Stimulated activated memory B cell treated with anti-CD40 and anti-IgM and Interleukin-4, amounts not matched to agents 10 μg/mL and 1 μg/mL and 100 μg/mL, for 72 hours (primary cell): ENCODE results near the gene FOXA2.
"Not testable (repeated sequence)": the region's sequence is repeated elsewhere in the genome, so short reads cannot be mapped to it uniquely, and the experiment has no call there.

Experiments
- ATAC-seq: fragments of 150-1000 bp; cut with Tn5 transposase; 2 replicates; pipeline ENCODE4 v1.10.0; 2021
- H3K27ac Mint-ChIP-seq: one replicate; pipeline ENCODE4 v1.8.0; 2022; ENCODE audit warnings: mild to moderate bottlenecking, mixed read lengths
- H3K27me3 Mint-ChIP-seq: one replicate; pipeline ENCODE4 v1.8.0; 2022; ENCODE audit warnings: mixed read lengths
- H3K36me3 Mint-ChIP-seq: one replicate; pipeline ENCODE4 v1.8.0; 2022; ENCODE audit warnings: mixed read lengths
- H3K4me1 Mint-ChIP-seq: one replicate; pipeline ENCODE4 v1.8.0; 2022; ENCODE audit warnings: mixed read lengths
- H3K4me3 Mint-ChIP-seq: one replicate; pipeline ENCODE4 v1.8.0; 2022; ENCODE audit warnings: mild to moderate bottlenecking, moderate library complexity, mixed read lengths
- H3K9me3 Mint-ChIP-seq: one replicate; pipeline ENCODE4 v1.8.0; 2022; ENCODE audit warnings: mixed read lengths

FOXA2 gene

GRCh38 chr20:22562620-22563019 lies 21.8 kb downstream of the FOXA2 start:
- no peak for ATAC-seq
- H3K4me1 Mint-ChIP-seq: no peaks in the 10 kb centered on the region
- no peak overlapping the region for H3K4me3 Mint-ChIP-seq
- no peaks in the 10 kb centered on the region for H3K36me3 Mint-ChIP-seq
- H3K27ac Mint-ChIP-seq: no peak overlapping the region
- H3K27me3 Mint-ChIP-seq: peaks cover 67% of the 10 kb centered on the region
- H3K9me3 Mint-ChIP-seq: no peaks in the 10 kb centered on the region

DNA sequence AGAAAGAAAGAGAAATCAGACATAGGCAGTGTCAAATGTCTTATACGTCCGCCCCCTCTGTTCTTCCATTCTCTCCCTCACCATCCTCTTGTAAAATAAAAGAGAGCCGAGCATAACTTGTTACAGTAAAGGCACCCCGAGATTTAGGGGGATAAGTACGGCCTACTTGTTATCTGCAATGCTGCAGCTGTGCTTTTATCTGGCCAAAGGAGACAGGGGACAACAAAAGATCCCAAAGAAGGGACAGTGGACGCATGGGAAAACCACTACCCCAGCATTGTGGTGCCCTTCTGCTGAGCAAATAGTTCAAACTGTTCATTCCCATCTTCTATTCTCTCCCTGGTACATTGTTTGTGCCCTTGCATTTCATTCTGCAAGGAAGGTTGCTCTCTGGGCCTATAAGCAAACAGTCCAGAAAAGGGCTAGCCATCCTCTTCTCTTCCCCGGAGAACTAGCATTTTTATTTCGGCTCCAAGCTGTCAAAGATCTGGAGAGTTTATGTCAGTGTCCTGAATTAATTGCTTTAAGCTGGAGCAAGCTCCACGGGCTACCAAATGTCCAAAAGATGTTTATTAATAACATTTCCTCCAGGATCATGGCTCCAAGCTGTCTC lies 22.3 kb downstream of the FOXA2 start:
- H3K4me3 Mint-ChIP-seq: no peak overlapping the region
- no peaks in the 10 kb centered on the region for H3K9me3 Mint-ChIP-seq
- ATAC-seq: no peak
- no peaks in the 10 kb centered on the region for H3K36me3 Mint-ChIP-seq
- H3K27me3 Mint-ChIP-seq: peaks cover 63% of the 10 kb centered on the region
- no peak overlapping the region for H3K27ac Mint-ChIP-seq
- H3K4me1 Mint-ChIP-seq: no peaks in the 10 kb centered on the region

DNA sequence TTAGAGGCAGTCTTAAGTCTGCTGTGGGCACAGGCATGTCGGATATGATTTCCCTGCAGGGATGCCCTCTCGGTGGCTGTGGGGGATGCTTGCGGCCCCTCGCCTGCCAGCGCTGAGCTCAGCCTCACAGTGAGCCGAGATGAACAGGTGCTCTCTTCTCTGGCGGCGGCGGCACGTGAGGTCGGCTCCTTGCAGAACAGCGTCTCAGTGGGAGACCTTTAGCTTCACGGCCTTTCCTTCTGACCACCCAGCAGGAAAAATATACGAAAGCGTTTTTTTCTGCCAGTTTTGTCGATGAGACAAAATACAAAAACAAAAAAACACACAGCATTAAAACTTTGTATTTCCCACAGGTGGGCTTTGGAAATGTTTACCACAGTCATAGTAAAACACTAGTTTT lies 23.6 kb downstream of the FOXA2 start:
- Mint-ChIP-seq H3K27me3 (peaks cover 61% of the 10 kb centered on the region), H3K27ac (no peak overlapping the region), H3K4me3 (no peak overlapping the region), H3K4me1 (no peaks in the 10 kb centered on the region), H3K9me3 (no peaks in the 10 kb centered on the region), H3K36me3 (no peaks in the 10 kb centered on the region)
- ATAC-seq: no peak

- Mint-ChIP-seq H3K27ac (no peak overlapping the region), H3K27me3 (peaks cover 61% of the 10 kb centered on the region), H3K4me3 (no peak overlapping the region), H3K9me3 (no peaks in the 10 kb centered on the region), H3K36me3 (no peaks in the 10 kb centered on the region), H3K4me1 (no peaks in the 10 kb centered on the region)
- no peak for ATAC-seq
Measured at GRCh38 chr20:22559711-22560318, 24.6 kb downstream of the FOXA2 start.

DNA sequence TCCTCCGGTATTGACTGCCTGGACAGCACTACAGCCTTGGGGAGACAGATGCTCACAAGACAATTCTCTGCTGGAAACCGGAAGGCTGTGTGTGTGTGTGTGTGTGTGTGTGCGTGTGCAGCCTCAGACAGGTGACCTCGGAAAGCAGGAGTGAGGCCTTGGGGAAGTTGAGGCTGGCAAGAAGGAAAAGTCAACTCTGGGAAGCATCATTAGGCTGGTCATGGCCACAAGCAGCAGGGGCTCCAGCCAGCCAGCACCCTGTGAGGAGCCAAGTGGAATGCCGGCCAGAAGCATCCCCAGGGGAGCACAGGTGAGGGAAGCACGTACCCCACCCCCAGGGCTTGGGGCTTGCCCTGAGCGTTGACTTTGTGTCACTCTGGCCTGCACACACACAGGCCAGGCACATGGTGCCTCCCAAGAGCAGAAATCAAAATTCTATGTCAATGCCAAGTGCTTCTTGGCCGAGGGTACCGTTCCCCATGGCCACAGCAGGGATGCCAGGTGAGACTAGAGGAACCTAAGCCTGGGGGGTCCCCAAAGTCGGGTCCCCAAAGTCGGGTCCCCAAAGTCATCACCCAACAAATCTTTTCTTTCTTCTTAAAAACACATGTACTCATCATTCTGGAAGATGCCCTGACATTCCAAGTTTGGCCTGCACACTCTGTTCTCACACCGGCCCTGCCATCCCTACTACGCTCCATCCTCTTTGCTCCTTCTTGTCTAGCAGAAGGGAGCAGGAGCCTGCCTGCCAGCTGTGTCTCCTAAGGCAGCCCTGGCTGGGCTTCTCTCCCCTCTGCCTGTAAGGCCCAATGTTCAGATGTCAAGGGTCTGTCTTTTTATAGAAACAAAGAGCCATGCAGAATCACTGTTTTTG lies 26.7 kb downstream of the FOXA2 start:
- no peaks in the 10 kb centered on the region for H3K36me3 Mint-ChIP-seq
- H3K4me3 Mint-ChIP-seq: no peak overlapping the region
- peaks cover 47% of the 10 kb centered on the region for H3K27me3 Mint-ChIP-seq
- H3K9me3 Mint-ChIP-seq: no peaks in the 10 kb centered on the region
- peak; percentile 16 for ATAC-seq
- H3K27ac Mint-ChIP-seq: no peak overlapping the region
- H3K4me1 Mint-ChIP-seq: no peaks in the 10 kb centered on the region

- Mint-ChIP-seq H3K36me3 (no peaks in the 10 kb centered on the region), H3K27me3 (peaks cover 37% of the 10 kb centered on the region), H3K27ac (no peak overlapping the region), H3K4me1 (no peaks in the 10 kb centered on the region), H3K9me3 (no peaks in the 10 kb centered on the region), H3K4me3 (no peak overlapping the region)
- no peak for ATAC-seq
Measured at GRCh38 chr20:22556565-22557056, 27.8 kb downstream of the FOXA2 start.

- H3K4me1 Mint-ChIP-seq: no peaks in the 10 kb centered on the region
- no peak for ATAC-seq
- H3K36me3 Mint-ChIP-seq: no peaks in the 10 kb centered on the region
- no peak overlapping the region for H3K27ac Mint-ChIP-seq
- H3K27me3 Mint-ChIP-seq: peaks cover 31% of the 10 kb centered on the region
- no peak overlapping the region for H3K4me3 Mint-ChIP-seq
- no peaks in the 10 kb centered on the region for H3K9me3 Mint-ChIP-seq
Measured at GRCh38 chr20:22555791-22556564, 28.4 kb downstream of the FOXA2 start.

GRCh38 chr20:22554391-22554790 lies 30.0 kb downstream of the FOXA2 start:
- H3K9me3 Mint-ChIP-seq: no peaks in the 10 kb centered on the region
- H3K27me3 Mint-ChIP-seq: peaks cover 15% of the 10 kb centered on the region
- no peak overlapping the region for H3K4me3 Mint-ChIP-seq
- no peak overlapping the region for H3K27ac Mint-ChIP-seq
- H3K36me3 Mint-ChIP-seq: no peaks in the 10 kb centered on the region
- H3K4me1 Mint-ChIP-seq: no peaks in the 10 kb centered on the region
- no peak for ATAC-seq

DNA sequence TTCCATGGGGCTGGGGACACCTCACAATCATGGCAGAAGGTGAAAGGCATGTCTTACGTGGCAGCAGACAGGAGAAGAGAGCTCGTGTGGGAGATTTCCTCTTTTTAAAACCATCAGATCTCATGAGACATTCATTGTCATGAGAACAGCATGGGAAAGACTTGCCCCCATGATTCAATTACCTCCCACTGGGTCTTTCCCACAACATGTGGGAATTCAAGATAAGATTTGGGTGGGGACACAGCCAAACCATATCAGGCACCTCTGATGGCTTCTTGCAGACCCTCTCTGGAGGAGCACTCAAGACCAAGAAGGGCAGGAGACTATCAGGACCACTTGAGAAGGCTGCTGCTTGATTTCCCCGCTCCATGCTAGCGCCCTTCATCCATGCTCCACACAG lies 33.9 kb downstream of the FOXA2 start:
- H3K36me3 Mint-ChIP-seq, H3K4me3 Mint-ChIP-seq, ATAC-seq, H3K9me3 Mint-ChIP-seq, H3K27me3 Mint-ChIP-seq, H3K27ac Mint-ChIP-seq, H3K4me1 Mint-ChIP-seq: not testable (repeated sequence)

GRCh38 chr20:22548040-22548439 lies 36.3 kb downstream of the FOXA2 start:
- H3K4me3 Mint-ChIP-seq: no peak overlapping the region
- H3K27ac Mint-ChIP-seq: no peak overlapping the region
- ATAC-seq: no peak
- H3K36me3 Mint-ChIP-seq: no peaks in the 10 kb centered on the region
- no peaks in the 10 kb centered on the region for H3K27me3 Mint-ChIP-seq
- no peaks in the 10 kb centered on the region for H3K4me1 Mint-ChIP-seq
- H3K9me3 Mint-ChIP-seq: peaks cover 4% of the 10 kb centered on the region

GRCh38 chr20:22546344-22546743 lies 38.0 kb downstream of the FOXA2 start:
- Mint-ChIP-seq H3K4me1 (no peaks in the 10 kb centered on the region), H3K36me3 (no peaks in the 10 kb centered on the region), H3K27me3 (no peaks in the 10 kb centered on the region), H3K9me3 (peaks cover 4% of the 10 kb centered on the region), H3K27ac (no peak overlapping the region), H3K4me3 (no peak overlapping the region)
- ATAC-seq: no peak

DNA sequence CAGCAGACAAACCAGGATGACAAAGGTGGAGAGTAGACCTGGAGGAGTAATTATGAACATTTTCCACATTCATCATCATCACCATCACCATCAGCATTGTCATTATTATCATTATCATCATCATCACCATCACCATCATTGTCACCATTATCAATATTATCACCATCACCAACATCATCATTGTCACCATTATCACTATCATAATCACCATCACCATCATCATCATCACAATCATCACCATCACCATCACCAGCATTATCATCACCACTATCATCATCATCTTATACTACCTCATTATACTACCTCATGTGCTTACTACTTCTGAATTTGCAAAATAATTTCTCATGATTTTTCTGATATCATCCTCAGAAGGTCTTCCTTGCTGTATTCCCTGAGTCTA lies 39.3 kb downstream of the FOXA2 start:
- Mint-ChIP-seq H3K4me1 (no peaks in the 10 kb centered on the region), H3K9me3 (peaks cover 4% of the 10 kb centered on the region), H3K27ac (no peak overlapping the region), H3K4me3 (no peak overlapping the region), H3K27me3 (no peaks in the 10 kb centered on the region), H3K36me3 (no peaks in the 10 kb centered on the region)
- ATAC-seq: no peak

GRCh38 chr20:22544462-22544861 lies 39.9 kb downstream of the FOXA2 start:
- no peak for ATAC-seq
- Mint-ChIP-seq H3K9me3 (peaks cover 4% of the 10 kb centered on the region), H3K4me3 (no peak overlapping the region), H3K36me3 (no peaks in the 10 kb centered on the region), H3K4me1 (no peaks in the 10 kb centered on the region), H3K27ac (no peak overlapping the region), H3K27me3 (no peaks in the 10 kb centered on the region)

GRCh38 chr20:22542427-22542826 lies 41.9 kb downstream of the FOXA2 start:
- no peaks in the 10 kb centered on the region for H3K36me3 Mint-ChIP-seq
- peaks cover 9% of the 10 kb centered on the region for H3K9me3 Mint-ChIP-seq
- H3K27ac Mint-ChIP-seq: no peak overlapping the region
- no peaks in the 10 kb centered on the region for H3K4me1 Mint-ChIP-seq
- H3K4me3 Mint-ChIP-seq: no peak overlapping the region
- no peak for ATAC-seq
- peaks cover 8% of the 10 kb centered on the region for H3K27me3 Mint-ChIP-seq

- H3K27me3 Mint-ChIP-seq: peaks cover 8% of the 10 kb centered on the region
- no peaks in the 10 kb centered on the region for H3K36me3 Mint-ChIP-seq
- no peak overlapping the region for H3K4me3 Mint-ChIP-seq
- ATAC-seq: no peak
- no peaks in the 10 kb centered on the region for H3K4me1 Mint-ChIP-seq
- no peak overlapping the region for H3K27ac Mint-ChIP-seq
- peaks cover 9% of the 10 kb centered on the region for H3K9me3 Mint-ChIP-seq
Measured at GRCh38 chr20:22540832-22541231, 43.5 kb downstream of the FOXA2 start.
